ENCODE measurements around the gene LRMDA.

Gene LRMDA

DNA sequence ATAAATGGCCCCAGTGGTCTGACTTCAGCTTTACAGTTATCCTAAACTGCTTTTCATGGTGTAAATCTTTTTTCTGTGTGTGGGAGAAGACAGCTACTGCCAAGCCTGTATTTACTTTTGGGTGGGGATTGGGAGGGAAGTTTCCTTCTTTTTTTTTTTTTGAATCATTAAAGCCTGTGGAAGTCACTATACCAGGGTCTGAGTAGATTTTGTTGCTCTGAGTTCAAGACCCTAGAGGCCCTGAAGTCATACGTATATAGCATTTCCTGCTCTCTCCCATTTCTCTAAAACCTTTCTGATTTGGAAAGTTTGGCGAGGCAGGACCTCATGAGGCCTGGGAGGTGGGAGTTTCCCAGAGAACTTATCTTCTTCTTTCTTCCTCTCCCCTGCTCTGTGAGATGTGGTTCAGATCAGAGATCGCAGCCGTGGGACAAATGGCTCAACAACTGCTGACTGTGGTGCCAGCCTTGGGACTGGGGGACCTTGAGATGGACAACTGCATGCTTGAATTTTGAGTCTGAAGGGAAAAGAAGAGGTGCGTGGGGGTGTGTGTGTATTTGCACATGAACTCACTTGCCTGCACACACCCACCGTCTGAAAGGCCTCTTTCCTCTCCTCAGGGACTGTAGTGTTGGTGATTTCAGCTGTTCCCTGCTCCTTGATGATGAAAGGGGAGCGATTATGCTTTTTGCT, 18.1 kb downstream of the LRMDA start:
- no peak for DNase-seq

GRCh38 chr10:75450075-75450445, 18.6 kb downstream of the LRMDA start:
- no peak for DNase-seq

DNA sequence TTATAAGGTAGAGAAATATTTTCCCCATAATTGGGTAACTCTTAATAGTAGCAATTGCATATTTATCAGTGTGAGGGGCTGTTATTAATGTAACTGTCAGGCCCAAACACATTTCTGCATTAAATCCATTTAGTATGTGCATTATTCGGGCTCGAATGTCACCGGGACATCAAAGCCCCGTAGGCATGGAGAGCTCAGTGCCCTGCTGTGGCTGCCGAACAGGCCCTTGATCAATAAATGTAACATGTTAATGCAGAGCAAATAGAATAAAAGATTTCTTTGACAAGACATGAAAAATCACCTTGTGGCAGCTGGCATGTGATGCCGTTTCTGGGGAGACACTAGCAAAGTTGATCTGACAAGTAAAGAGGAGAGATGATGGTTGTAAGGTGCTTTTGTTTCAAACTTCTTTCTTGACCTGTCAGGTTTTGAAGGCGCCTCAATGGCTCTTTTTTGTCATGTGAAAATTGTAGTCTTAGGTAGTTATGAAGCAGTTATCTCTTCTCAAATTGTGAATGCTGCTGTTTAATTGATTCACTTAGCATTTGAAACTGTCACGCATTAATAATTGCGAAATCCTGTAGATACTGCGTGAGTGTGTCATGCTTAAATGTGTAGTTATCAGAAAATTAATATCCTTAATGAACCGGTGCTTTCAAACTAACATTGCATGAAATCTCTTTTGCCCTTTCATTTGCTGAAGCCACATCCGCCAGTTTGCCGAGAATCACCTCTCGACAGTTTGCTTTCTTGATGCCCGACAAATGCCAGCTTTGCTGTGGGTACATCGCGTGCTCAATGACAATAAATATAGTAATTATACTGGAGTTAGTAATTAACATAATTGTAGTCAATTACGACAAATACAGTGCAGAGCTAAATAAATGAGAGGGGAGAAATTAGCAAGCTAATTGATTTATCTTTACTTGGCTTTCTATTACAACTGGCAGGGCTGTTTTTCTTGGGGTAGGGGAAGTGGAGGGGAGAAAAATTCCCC, 19.5 kb downstream of the LRMDA start:
- no peak for DNase-seq

GRCh38 chr10:75451831-75452230, 20.4 kb downstream of the LRMDA start:
- DNase-seq: no peak

DNA sequence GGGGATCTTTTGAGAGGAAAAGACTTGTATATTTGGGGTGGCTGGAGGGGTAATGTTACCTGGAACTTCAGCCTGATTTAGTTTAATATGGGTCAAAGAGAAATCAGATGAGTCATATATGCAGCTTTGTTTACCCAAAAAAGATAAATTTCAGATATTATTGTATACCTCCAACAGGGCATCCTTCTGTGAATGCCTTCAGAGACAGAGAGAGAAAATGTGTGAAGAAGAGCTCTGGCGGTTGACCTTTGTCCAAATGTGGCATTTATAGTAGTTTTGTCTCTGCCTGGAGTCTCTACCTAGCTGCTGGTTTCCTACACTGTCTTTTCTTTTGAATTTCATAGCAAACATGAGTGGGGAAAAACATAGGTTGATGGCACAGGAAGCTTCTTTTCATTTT, 21.6 kb downstream of the LRMDA start:
- no peak for DNase-seq

DNA sequence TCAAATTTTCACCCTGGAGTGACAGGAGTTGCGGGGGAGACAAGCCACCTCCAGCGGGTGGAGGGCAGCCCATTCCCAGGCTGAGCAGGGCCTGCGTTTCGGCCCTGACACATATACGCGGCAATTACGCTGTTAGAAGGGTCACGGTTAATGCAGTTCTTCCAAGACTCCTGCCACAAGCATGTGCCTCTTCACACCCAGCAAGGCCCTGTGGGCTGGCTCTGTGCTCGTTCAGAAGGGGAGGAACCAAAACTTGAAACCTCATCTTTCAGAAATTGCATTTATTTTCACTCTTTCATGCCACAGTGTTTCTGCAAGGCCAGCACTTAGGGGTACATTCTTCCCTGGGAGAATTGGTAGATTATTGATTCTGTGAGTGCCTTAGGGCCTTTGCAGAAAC, 24.7 kb downstream of the LRMDA start:
- DNase-seq: no peak

DNA sequence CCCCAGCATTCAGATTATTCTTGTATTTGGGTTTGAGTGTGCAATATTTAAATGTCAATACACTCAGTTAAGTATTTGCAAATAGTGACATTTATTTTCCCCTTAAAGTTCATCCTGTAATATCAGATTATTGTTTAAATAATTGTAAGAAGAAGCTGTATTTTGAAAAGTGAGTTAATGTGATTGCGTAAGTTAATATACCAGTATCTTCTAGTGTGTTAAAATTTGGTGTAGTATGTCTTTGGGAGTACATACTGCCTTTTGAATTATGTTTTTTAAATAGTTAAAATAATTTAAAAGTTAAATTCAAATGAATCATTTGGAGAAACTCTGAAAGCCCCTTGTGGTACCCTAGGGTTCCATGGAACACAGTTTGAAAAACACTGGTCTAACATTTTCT, 28.6 kb downstream of the LRMDA start:
- no peak for DNase-seq

DNA sequence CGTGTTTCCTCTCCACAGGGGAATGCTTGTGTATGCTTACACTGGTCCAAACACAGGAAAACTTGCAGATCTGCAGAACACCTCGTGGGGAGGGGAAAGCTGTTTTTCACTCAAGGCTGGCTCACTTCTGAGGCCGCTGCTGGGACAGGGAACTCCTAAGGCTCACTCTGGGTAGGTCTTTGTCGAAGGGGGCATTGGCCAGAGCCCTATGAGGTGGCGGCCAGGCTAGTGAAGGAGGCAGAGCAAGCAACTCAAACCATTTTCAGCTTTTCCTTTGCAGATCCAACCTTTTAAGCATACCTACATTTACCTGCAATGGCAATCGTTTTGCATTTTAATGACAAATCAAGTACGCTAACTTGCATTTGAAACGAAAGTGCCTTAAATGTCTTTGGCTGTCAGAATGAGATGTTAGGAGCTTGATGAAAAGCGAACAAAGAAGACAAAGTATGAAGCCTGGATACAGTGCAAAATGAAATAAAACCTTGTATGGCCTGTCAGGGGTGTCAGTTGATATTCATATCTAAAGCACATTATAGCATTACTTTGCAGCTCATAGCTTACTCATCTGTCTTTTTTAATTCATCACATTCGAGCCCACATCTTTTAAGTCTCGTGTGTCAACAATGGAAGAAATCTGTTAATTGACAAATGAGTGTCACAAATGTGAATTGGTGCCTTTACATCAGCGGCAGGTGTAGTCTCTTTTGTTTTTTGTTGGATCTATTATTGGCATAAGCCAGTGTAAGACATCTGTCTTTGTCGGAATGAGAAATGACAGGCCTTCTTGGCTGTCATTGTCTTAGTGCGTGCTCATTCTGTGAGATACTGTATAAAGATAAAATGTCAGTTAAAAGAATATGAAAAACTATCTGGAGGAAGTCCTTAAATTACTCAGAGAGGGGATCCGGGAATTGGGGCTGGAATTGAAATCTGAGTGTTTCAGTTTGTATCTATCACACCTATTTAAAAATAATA, 30.5 kb downstream of the LRMDA start:
- no peak for DNase-seq

GRCh38 chr10:75462865-75463264, 31.4 kb downstream of the LRMDA start:
- no peak for DNase-seq

DNA sequence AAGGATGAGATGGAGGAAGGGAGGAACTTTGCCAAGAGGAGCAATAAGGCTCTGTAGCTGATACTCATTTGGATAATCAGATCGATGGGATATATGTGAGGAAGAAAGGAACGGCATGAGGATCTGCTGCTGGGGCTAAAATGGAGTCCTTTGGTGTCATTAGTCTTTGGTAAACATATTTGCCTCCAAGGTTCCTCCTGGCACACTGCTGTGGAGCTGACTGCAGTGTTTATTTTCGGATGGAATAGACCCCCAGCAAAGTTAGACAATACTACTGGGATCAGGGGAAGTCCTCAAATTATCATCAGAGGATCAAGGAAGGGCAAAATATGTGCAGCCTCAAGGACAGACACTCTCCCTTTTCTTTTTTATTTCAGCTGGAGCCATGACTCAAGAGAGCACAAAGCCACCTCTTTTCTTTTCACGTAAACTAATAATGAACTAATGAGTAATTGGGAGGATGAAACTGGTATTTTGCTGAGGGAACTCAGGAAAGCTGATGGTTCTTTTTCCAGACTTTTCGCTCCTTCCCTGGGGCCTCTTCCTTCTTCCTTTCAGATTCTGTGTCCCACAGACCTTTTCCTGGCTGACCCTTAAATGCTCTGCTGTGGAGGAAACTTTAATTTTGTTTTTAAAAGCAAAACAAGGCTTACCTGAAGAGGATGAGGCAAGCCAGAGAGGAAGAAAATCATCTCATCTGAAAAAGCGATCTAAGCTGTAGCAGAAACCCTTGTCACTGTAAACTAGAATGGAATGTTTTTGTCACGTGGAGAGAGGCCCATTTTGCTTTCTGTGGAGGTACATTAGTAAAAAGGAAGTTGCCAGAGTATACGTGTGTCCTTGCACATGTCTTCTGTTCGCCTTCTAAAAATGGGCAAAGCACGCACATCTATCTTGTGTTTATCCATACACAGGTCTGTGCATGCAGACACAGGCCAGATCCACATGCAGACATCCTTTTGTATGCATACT, 33.3 kb downstream of the LRMDA start:
- no peak for DNase-seq

DNA sequence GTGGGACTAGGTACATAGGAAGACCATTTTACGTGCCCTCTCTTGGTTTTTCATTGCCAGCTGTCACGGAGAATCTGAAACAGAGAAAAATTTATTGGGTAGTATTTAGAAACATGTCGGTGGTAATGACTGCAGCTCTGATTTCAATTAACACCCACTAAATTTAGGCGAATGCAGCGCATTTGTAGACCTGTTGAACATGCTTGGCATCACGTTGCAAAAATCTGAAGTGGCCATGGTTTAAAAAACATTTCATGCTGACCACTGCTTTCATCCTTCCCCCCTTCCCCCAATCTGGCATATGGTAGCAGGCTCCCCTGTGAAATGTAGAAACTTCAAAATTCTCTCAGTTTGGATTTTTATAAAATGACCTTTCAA, 34.0 kb downstream of the LRMDA start:
- no peak for DNase-seq

- no peak for DNase-seq
Observed at GRCh38 chr10:75466001-75466400, 34.6 kb downstream of the LRMDA start.

- DNase-seq: no peak
Observed at GRCh38 chr10:75466886-75467285, 35.5 kb downstream of the LRMDA start.

- DNase-seq: no peak
Observed at GRCh38 chr10:75468612-75469005, 37.2 kb downstream of the LRMDA start.

DNA sequence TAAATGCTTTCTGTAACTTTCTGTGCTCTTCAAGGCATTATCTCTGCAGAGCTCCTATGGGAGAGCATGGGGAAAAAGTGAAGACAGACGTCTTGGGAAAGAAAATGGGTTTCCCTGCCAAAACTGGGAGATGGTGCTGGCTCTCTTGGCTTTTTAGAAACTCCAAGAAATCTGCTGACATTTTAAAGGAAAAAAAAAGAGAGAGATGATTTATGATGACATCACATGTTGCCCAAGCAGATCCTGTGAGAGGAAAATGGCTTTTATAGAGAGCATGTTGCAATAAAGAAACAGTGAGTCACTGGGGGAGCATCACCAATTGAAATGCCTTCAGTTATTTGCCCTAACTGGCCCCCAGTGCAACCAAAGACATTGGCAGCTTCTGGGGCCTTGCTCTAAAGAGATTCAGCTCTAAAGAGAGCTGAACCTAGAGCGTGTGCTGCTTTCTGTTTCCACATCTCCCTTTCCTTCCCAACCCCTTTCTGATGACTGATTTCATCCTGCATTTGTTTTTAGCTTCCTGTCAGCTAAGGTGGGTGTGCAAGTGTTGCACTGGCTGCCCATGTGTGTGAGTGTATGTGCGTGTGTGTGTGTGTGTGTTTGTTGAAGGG, 37.7 kb downstream of the LRMDA start:
- DNase-seq: no peak

GRCh38 chr10:75470901-75471300, 39.5 kb downstream of the LRMDA start:
- DNase-seq: no peak

GRCh38 chr10:75472685-75473084, 41.3 kb downstream of the LRMDA start:
- no peak for DNase-seq

DNA sequence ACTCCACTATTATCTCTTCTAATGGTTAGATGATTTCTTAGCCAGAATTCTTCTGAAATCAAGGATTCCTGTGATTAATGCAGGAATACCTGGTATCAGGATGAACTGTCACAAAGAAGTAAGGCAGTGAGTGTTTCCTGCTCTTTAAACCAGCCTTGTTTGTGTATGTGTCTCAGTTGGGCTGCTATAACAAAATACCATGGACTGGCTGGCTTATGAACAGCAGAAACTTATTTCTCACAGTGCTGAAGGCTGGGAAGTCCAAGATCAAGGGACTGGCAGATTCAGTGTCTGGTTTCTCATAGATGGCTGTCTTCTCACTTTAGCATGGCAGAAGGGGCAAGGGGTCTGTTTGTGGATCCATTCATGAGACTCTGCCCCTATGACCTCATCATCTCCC, 42.7 kb downstream of the LRMDA start:
- no peak for DNase-seq

- no peak for DNase-seq
Observed at GRCh38 chr10:75475460-75476182, 44.2 kb downstream of the LRMDA start.

- DNase-seq: no peak
Observed at GRCh38 chr10:75476569-75476968, 45.1 kb downstream of the LRMDA start.

- no peak for DNase-seq
Observed at GRCh38 chr10:75476985-75477384, 45.6 kb downstream of the LRMDA start.
